ENCODE data around the gene E4F1. TPM values are rescaled to one million over a fixed set of nuclear protein-coding genes. Genes with fewer than 3 reads are reported as not detected.
A peak's percentile ranks its signal among the peaks of the same experiment; 100 is the strongest.

The E4F1 gene
- total and polyA plus RNA-seq, 2 of the 8 experiments (the other 6 are each of a cell fraction or from before 2014, with no cell fraction given): 22.2 to 27.0 TPM

GRCh38 chr16:2196981-2197511, 26.3 kb upstream of the E4F1 start:
- Histone ChIP-seq H4K8ac (ENCODE audit: extremely low read depth, insufficient read depth, low read length) (peak overlapping the region; percentile 89), H4K5ac (ENCODE audit: insufficient read length, low read depth, low read length) (no peak overlapping the region), H2BK120ac (replicated peaks; ENCODE audit: low read depth, low read length) (no peak overlapping the region), H3K36me3 (ENCODE audit: control insufficient read depth in 2 of 4, insufficient read depth in 4 of 4, low read length in 3 of 4) (no peaks in the 10 kb centered on the region), H3K9me3 (ENCODE audit: insufficient read depth in 2 of 2, low read depth in 1 of 2, low read length in 1 of 2) (no peaks in the 10 kb centered on the region), H3K4me1 (replicated peaks in 1 of 4; ENCODE audit: control insufficient read depth in 3 of 4, insufficient read depth in 4 of 4, low read length in 3 of 4) (peaks cover 0 to 10% (median 3%) of the 10 kb centered on the region in 4 experiments; a peak in 4 of 7 replicates), H3K4me2 (ENCODE audit: insufficient read depth in 1 of 2, low read depth in 2 of 2, low read length in 2 of 2) (peak overlapping the region; percentile 52 to 67), H3K56ac (replicated peaks; ENCODE audit: insufficient read length, low read depth, low read length) (no peak overlapping the region), H2AFZ (ENCODE audit: low read length) (no peak overlapping the region), H3K23ac (ENCODE audit: insufficient read length) (no peak overlapping the region), H2BK20ac (ENCODE audit: low read length) (no peak overlapping the region), H3K14ac (ENCODE audit: insufficient read length) (no peak overlapping the region), H4K91ac (replicated peaks; ENCODE audit: insufficient read length, low read length) (no peak overlapping the region), H2AK5ac (ENCODE audit: low read depth, low read length) (peak overlapping the region; percentile 24; the same call in 1 of the 2 replicates), H2BK12ac (ENCODE audit: low read depth, low read length) (no peak overlapping the region), H3K79me1 (ENCODE audit: low read depth, low read length) (no peaks in the 10 kb centered on the region), H2BK5ac (ENCODE audit: low read depth, low read length) (no peak overlapping the region), H3K9ac (replicated peaks in 1 of 4; ENCODE audit: extremely low read depth in 1 of 4, low read depth in 3 of 4, low read length in 3 of 4) (no peak overlapping the region), H3K79me2 (ENCODE audit: control insufficient read depth in 1 of 2, insufficient read depth in 2 of 2, low read length in 2 of 2) (no peaks in the 10 kb centered on the region), H3K4me3 (ENCODE audit: extremely low read depth in 1 of 4, insufficient read depth in 2 of 4, low read depth in 3 of 4, low read length in 4 of 4) (peak overlapping the region in 2 of 4 experiments; percentile 48 to 63; a peak in 4 of 8 replicates), H3K4ac (replicated peaks; ENCODE audit: insufficient read length, low read depth, low read length) (peak overlapping the region; percentile 69), H3K18ac (ENCODE audit: extremely low read depth, low read length) (no peak overlapping the region), H4K20me1 (replicated peaks in 1 of 2; ENCODE audit: control insufficient read depth in 1 of 2, insufficient read depth in 2 of 2, low read length in 2 of 2) (peaks cover 4 to 14% of the 10 kb centered on the region in 2 experiments), H3K23me2 (ENCODE audit: low read depth, low read length) (peaks cover 8% of the 10 kb centered on the region; the same call in 1 of the 2 replicates), H3K27me3 (replicated peaks in 1 of 4; ENCODE audit: control insufficient read depth in 3 of 4, extremely low read depth in 1 of 4, insufficient read depth in 3 of 4, low read length in 3 of 4) (peaks cover 4 to 34% (median 24%) of the 10 kb centered on the region in 4 experiments), H2BK15ac (ENCODE audit: low read length) (peak overlapping the region; percentile 72), H3K27ac (ENCODE audit: low read depth, low read length) (no peak overlapping the region)
- ChIA-PET CTCF (ENCODE audit: partially characterized antibody) (interaction anchor here (0.6 to 1.8 kb wide), 2 partner anchors 39 to 467 kb away, joined by 3 to 6 read pairs; partner anchors contain the start of gene DNASE1L2), POLR2A (ENCODE audit: partially characterized antibody) (interaction anchor here (0.5 to 6.9 kb wide), 12 partner anchors 9 to 309 kb away, joined by 3 to 63 read pairs (median 4); partner anchors contain the start of genes BRICD5, DNASE1L2, ECI1 and MLST8)
- 59% methylated on average over 10 of the region's 32 CpGs; no CpG with 5 or more reads in 1 of the 2 experiments for WGBS, 2 experiments (ENCODE audit: extremely low coverage in 1 of 2, insufficient coverage in 1 of 2, insufficient read length in 1 of 2, insufficient replicate concordance in 2 of 2, low coverage in 1 of 2, low lambda C conversion rate in 2 of 2, missing lambda C conversion rate in 1 of 2)
- TF ChIP-seq SUZ12 (IDR thresholded peaks at IDR 0.05; ENCODE audit: low read length): peak; percentile 31
- TF ChIP-seq NANOG (IDR thresholded peaks at IDR 0.05; ENCODE audit: insufficient read depth, low read depth, low read length, poor library complexity, severe bottlenecking): no peak
- DNase-seq (ENCODE audit: low read depth in 1 of 2, low spot score in 2 of 2) (no peak), FAIRE-seq (no peak)
